Measurements from ENCODE around the gene PIGS. TPM values are rescaled to one million over a fixed set of nuclear protein-coding genes. Genes with fewer than 3 reads are reported as not detected.

PIGS gene
- total RNA-seq, 1 experiment from 2014 or later = 45.8 TPM

DNA sequence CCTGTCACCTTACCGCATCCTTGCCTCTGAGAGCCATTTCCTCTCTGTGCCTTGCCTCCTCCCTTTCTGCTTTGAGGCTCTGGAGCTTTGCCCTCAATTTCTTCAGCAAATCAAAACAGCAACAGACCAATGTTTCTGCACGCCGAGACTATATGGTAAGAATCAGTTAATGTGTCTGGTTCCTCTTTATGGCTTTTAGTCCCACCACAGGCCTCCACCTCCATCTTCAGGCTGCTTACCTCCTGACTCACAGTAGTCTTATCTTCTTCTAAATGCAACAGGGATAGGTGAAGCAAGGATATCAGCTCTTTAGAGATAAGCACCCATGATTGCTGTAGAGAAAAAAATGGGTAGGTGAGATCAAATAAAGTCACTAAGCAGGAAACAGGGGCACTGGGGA, 14.5 kb upstream of the PIGS start:
- H3K4me2 ChIP-seq (ENCODE audit: low read length) = no peak overlapping the region
- ATAC-seq (no peak), DNase-seq (ENCODE audit: low read depth, low spot score) (no peak)
- ChIA-PET RAD21 (ENCODE audit: low non-redundant PET in 1 of 2, low total read pairs in 2 of 2, uncharacterized antibody in 2 of 2, unreplicated experiment in 2 of 2) (no interaction called here), CTCF (no interaction called here), POLR2A (no interaction called here)
- no peaks in the 10 kb centered on the region for H3K9me2 ChIP-seq (ENCODE audit: insufficient read depth)
- H3K9ac ChIP-seq (ENCODE audit: low read length) = no peak overlapping the region
- H3K79me2 ChIP-seq (ENCODE audit: insufficient read depth, low read length) = peaks cover 11% of the 10 kb centered on the region
- H2AFZ ChIP-seq (ENCODE audit: low read depth, low read length, poor library complexity, severe bottlenecking) = no peak overlapping the region
- H3K36me3 ChIP-seq (ENCODE audit: control insufficient read depth in 1 of 2, insufficient read depth in 2 of 2, low read length in 2 of 2) = peaks cover 66 to 79% of the 10 kb centered on the region in 2 experiments
- TF ChIP-seq CEBPB (IDR thresholded peaks at IDR 0.05; ENCODE audit: low read depth) (no peak), ZFX (IDR thresholded peaks at IDR 0.05) (no peak), SRF (IDR thresholded peaks at IDR 0.05; ENCODE audit: low read depth) (no peak), POLR2A (IDR thresholded peaks at IDR 0.05; ENCODE audit: borderline replicate concordance, extremely low read depth, insufficient read depth, insufficient read length) (no peak), SIN3A (IDR thresholded peaks at IDR 0.05; ENCODE audit: low read depth) (no peak), EZH2phosphoT487 (IDR thresholded peaks at IDR 0.05; ENCODE audit: borderline replicate concordance) (no peak), ZNF274 (IDR thresholded peaks at IDR 0.05; ENCODE audit: low read depth, low read length) (no peak), EGR1 (IDR thresholded peaks at IDR 0.05; ENCODE audit: low read depth) (no peak), ELF1 (IDR thresholded peaks at IDR 0.05; ENCODE audit: borderline replicate concordance, low read depth) (no peak), CBX3 (IDR thresholded peaks at IDR 0.05; ENCODE audit: low read depth) (no peak), POLR2AphosphoS5 (IDR thresholded peaks at IDR 0.05; ENCODE audit: low read depth, low read length) (no peak), YY1 (IDR thresholded peaks at IDR 0.05; ENCODE audit: extremely low read depth, insufficient replicate concordance, low read depth, low read length) (no peak)
- TF ChIP-seq, protein P1, sequence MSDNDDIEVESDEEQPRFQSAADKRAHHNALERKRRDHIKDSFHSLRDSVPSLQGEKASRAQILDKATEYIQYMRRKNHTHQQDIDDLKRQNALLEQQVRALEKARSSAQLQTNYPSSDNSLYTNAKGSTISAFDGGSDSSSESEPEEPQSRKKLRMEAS (IDR thresholded peaks at IDR 0.05) = no peak
- H4K20me1 ChIP-seq (ENCODE audit: insufficient read depth) = no peaks in the 10 kb centered on the region
- no peak overlapping the region for H3K4me3 ChIP-seq (replicated peaks in 1 of 2; ENCODE audit: low read depth in 1 of 2, low read length in 2 of 2)
- no peak overlapping the region for H3K27ac ChIP-seq (ENCODE audit: low read depth, low read length)
- no peaks in the 10 kb centered on the region for H3K4me1 ChIP-seq (ENCODE audit: control insufficient read depth in 1 of 2, insufficient read depth in 2 of 2, low read length in 2 of 2)
- BruUV-seq (replicated peaks) = no TSS peak
- H3K9me3 ChIP-seq (ENCODE audit: control insufficient read depth in 1 of 2, insufficient read depth in 1 of 2, low read depth in 1 of 2, low read length in 2 of 2) = no peaks in the 10 kb centered on the region
- intact Hi-C loops (cut with micrococcal nuclease) = no loop called here
- H3K27me3 ChIP-seq (ENCODE audit: insufficient read depth, low read length) = no peaks in the 10 kb centered on the region

DNA sequence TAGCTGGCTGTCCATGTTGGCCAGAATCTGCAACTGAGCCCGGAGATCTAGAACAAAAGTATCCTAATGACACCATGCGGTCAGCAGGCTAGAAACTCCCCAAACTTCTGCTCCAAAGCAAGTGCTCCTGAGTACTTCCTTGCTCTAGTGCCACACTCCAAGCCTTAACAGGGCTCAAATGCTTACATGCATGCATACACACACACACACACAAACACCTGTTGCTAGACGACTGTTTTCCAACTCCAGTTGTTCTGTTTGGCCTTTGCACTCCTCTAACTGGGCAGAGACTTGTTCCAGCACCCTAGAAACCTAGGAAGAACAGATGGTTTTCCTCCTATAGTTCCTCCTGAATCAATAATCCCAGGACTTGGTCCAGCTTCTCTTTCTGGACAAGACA, 13.1 kb upstream of the PIGS start:
- CTCF ChIA-PET = no interaction called here
- RAD21 ChIA-PET (ENCODE audit: low non-redundant PET in 1 of 2, low total read pairs in 2 of 2, uncharacterized antibody in 2 of 2, unreplicated experiment in 2 of 2) = no interaction called here
- H3K9me3 ChIP-seq (ENCODE audit: control insufficient read depth in 1 of 2, insufficient read depth in 1 of 2, low read depth in 1 of 2, low read length in 2 of 2) = no peaks in the 10 kb centered on the region
- no peaks in the 10 kb centered on the region for H3K4me1 ChIP-seq (ENCODE audit: control insufficient read depth in 1 of 2, insufficient read depth in 2 of 2, low read length in 2 of 2)
- H2AFZ ChIP-seq (ENCODE audit: low read depth, low read length, poor library complexity, severe bottlenecking) = no peak overlapping the region
- peaks cover 11% of the 10 kb centered on the region; the same call in 1 of the 2 replicates for H3K79me2 ChIP-seq (ENCODE audit: insufficient read depth, low read length)
- H3K27me3 ChIP-seq (ENCODE audit: insufficient read depth, low read length) = no peaks in the 10 kb centered on the region
- H3K9ac ChIP-seq (ENCODE audit: low read length) = no peak overlapping the region
- H3K4me2 ChIP-seq (ENCODE audit: low read length) = no peak overlapping the region
- no peaks in the 10 kb centered on the region for H4K20me1 ChIP-seq (ENCODE audit: insufficient read depth)
- DNase-seq (ENCODE audit: low read depth, low spot score) = no peak
- ATAC-seq = no peak
- peaks cover 66 to 82% of the 10 kb centered on the region in 2 experiments for H3K36me3 ChIP-seq (ENCODE audit: control insufficient read depth in 1 of 2, insufficient read depth in 2 of 2, low read length in 2 of 2)
- POLR2A ChIA-PET = no interaction called here
- no peaks in the 10 kb centered on the region for H3K9me2 ChIP-seq (ENCODE audit: insufficient read depth)
- H3K4me3 ChIP-seq (replicated peaks in 1 of 2; ENCODE audit: low read depth in 1 of 2, low read length in 2 of 2) = no peak overlapping the region
- intact Hi-C loops (cut with micrococcal nuclease) = no loop called here
- no peak overlapping the region for H3K27ac ChIP-seq (ENCODE audit: low read depth, low read length)
- BruUV-seq (replicated peaks) = no TSS peak
- TF ChIP-seq, protein P2, sequence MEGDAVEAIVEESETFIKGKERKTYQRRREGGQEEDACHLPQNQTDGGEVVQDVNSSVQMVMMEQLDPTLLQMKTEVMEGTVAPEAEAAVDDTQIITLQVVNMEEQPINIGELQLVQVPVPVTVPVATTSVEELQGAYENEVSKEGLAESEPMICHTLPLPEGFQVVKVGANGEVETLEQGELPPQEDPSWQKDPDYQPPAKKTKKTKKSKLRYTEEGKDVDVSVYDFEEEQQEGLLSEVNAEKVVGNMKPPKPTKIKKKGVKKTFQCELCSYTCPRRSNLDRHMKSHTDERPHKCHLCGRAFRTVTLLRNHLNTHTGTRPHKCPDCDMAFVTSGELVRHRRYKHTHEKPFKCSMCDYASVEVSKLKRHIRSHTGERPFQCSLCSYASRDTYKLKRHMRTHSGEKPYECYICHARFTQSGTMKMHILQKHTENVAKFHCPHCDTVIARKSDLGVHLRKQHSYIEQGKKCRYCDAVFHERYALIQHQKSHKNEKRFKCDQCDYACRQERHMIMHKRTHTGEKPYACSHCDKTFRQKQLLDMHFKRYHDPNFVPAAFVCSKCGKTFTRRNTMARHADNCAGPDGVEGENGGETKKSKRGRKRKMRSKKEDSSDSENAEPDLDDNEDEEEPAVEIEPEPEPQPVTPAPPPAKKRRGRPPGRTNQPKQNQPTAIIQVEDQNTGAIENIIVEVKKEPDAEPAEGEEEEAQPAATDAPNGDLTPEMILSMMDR (IDR thresholded peaks at IDR 0.05 in 2 of 3, conservative IDR thresholded peaks at IDR 0.05 in 1 of 3; ENCODE audit: borderline replicate concordance in 1 of 3, insufficient read depth in 1 of 3, low read depth in 2 of 3, low read length in 2 of 3) = no peak
- TF ChIP-seq EZH2 (IDR thresholded peaks at IDR 0.05) = no peak
- no peak for TF ChIP-seq ZFX (IDR thresholded peaks at IDR 0.05)
- no peak for TF ChIP-seq CEBPB (IDR thresholded peaks at IDR 0.05; ENCODE audit: low read depth)
- TF ChIP-seq, protein P3, sequence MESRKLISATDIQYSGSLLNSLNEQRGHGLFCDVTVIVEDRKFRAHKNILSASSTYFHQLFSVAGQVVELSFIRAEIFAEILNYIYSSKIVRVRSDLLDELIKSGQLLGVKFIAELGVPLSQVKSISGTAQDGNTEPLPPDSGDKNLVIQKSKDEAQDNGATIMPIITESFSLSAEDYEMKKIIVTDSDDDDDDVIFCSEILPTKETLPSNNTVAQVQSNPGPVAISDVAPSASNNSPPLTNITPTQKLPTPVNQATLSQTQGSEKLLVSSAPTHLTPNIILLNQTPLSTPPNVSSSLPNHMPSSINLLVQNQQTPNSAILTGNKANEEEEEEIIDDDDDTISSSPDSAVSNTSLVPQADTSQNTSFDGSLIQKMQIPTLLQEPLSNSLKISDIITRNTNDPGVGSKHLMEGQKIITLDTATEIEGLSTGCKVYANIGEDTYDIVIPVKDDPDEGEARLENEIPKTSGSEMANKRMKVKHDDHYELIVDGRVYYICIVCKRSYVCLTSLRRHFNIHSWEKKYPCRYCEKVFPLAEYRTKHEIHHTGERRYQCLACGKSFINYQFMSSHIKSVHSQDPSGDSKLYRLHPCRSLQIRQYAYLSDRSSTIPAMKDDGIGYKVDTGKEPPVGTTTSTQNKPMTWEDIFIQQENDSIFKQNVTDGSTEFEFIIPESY (IDR thresholded peaks at IDR 0.05; ENCODE audit: extremely low read depth, insufficient replicate concordance, low read length) = no peak
- TF ChIP-seq, protein P1 (IDR thresholded peaks at IDR 0.05) = no peak
- TF ChIP-seq, protein P4, sequence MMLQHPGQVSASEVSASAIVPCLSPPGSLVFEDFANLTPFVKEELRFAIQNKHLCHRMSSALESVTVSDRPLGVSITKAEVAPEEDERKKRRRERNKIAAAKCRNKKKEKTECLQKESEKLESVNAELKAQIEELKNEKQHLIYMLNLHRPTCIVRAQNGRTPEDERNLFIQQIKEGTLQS (IDR thresholded peaks at IDR 0.05) = no peak
- TF ChIP-seq ELF1 (IDR thresholded peaks at IDR 0.05; ENCODE audit: borderline replicate concordance, low read depth) = no peak
- no peak for TF ChIP-seq EZH2phosphoT487 (IDR thresholded peaks at IDR 0.05; ENCODE audit: borderline replicate concordance)
- no peak for TF ChIP-seq EGR1 (IDR thresholded peaks at IDR 0.05; ENCODE audit: low read depth)
- TF ChIP-seq FOSL1 (IDR thresholded peaks at IDR 0.05; ENCODE audit: low read depth) = no peak
